DOHH2 (cell line): ENCODE data around the gene HEXIM1.

Source experiments
- EZH2phosphoT487 ChIP-seq: fragments of 200-600 bp; sonication (generic); IDR thresholded peaks from 2 replicates; pipeline ENCODE4 v1.6.1; 2017; ENCODE audit warnings: borderline replicate concordance, mild to moderate bottlenecking, antibody characterized with exemption, low read length, moderate library complexity, mixed read lengths
- TF ChIP-seq, protein P1 (sequence below): fragments of 200-600 bp; sonication (generic); IDR thresholded peaks from one replicate; pipeline ENCODE4 v1.5.1; 2014; ENCODE audit warnings: antibody characterized with exemption, mild to moderate bottlenecking, low read depth, low read length; ENCODE audit not compliant: poor library complexity, severe bottlenecking

- TF ChIP-seq, protein P1, sequence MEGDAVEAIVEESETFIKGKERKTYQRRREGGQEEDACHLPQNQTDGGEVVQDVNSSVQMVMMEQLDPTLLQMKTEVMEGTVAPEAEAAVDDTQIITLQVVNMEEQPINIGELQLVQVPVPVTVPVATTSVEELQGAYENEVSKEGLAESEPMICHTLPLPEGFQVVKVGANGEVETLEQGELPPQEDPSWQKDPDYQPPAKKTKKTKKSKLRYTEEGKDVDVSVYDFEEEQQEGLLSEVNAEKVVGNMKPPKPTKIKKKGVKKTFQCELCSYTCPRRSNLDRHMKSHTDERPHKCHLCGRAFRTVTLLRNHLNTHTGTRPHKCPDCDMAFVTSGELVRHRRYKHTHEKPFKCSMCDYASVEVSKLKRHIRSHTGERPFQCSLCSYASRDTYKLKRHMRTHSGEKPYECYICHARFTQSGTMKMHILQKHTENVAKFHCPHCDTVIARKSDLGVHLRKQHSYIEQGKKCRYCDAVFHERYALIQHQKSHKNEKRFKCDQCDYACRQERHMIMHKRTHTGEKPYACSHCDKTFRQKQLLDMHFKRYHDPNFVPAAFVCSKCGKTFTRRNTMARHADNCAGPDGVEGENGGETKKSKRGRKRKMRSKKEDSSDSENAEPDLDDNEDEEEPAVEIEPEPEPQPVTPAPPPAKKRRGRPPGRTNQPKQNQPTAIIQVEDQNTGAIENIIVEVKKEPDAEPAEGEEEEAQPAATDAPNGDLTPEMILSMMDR: no peak
- TF ChIP-seq EZH2phosphoT487: no peak
Measured at GRCh38 chr17:45120558-45120957, 27.7 kb upstream of the HEXIM1 start.
